Measurements from ENCODE around the gene RAB11FIP4.

GRCh38 chr17:31480067-31480466 is 88.6 kb downstream of the RAB11FIP4 start:
- TF ChIP-seq ZNF138 (CRISPR knock-in tag; conservative IDR thresholded peaks at IDR 0.05) (no peak), ATF3 (CRISPR knock-in tag; conservative IDR thresholded peaks at IDR 0.05) (no peak), KAT7 (CRISPR knock-in tag; IDR thresholded peaks at IDR 0.05; ENCODE audit: borderline replicate concordance) (no peak)

Measured in WTC11 (cell line).